Germinal center (tissue), 1 donor: ENCODE results near the gene MYORG.
"Not testable (repeated sequence)": the region's sequence is repeated elsewhere in the genome, so short reads cannot be mapped to it uniquely, and the experiment has no call there.

Experiments used
- DNase-seq: peaks from one replicate; pipeline ENCODE4 v3.0.0; 2012; ENCODE audit warnings: mixed read lengths, low spot score

The MYORG gene

DNA sequence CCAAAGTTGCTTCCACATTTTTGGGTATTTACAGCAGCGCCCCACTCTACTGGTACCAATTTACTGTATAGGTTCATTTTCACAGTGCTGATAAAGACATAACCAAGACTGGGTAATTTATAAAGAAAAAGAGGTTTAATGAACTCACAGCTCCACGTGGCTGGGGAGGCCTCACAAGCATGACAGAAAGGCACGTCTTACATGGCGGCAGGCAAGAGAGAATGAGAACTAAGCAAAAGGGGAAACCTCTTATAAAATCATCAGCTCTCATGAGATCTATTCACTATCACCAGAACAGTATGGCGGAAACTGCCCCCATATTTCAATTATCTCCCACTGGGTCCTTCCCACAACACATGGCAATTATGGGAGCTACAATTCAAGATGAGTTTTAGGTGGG is 7.9 kb downstream of the MYORG start:
- DNase-seq = not testable (repeated sequence)

DNA sequence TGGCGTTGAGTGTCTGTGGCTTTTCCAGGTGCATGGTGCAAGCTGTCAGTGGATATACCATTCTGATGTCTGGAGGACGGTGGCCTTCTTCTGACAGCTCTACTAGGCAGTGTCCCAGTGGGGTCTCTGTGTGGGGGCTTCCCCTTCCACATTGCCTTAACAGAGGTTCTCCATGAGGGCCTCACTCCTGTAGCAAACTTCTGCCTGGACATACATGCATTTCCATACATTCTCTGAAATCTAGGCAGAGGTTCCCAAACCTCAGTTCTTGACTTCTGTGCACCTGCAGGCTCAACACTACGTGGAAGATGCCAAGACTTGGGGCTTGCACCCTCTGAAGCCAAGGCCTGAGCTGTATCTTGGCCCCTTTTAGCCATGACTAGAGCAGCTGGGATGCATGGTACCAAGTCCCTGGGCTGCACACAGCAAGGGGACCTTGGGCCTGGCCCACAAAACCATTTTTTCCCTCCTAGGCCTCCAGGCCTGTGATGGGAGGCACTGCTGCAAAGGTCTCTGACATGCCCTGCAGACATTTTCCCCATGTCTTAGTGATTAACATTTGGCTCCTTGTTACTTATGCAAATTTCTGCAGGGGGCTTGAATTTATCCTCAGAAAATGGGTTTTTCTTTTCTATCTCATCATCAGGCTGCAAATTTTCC is 8.8 kb downstream of the MYORG start:
- not testable (repeated sequence) for DNase-seq

DNA sequence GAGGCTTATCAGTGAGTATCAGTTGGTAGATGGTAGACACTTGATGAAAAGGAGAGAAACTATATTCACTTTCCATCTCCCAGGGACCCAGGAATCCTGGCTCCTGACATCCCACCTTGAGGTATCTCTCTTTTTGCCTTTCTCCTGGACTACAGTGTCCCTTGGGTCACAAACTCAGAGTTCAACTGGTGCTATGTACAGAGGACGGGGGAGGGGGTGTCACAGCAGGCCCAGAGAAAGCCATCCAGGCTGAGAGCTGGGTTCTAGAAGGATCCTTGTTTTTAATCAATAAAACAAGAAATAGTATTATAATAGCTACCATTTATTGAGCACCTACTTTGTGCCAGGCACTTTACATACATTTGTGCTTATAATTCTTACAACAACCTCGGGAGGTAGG is 10.3 kb downstream of the MYORG start:
- DNase-seq = no peak

DNA sequence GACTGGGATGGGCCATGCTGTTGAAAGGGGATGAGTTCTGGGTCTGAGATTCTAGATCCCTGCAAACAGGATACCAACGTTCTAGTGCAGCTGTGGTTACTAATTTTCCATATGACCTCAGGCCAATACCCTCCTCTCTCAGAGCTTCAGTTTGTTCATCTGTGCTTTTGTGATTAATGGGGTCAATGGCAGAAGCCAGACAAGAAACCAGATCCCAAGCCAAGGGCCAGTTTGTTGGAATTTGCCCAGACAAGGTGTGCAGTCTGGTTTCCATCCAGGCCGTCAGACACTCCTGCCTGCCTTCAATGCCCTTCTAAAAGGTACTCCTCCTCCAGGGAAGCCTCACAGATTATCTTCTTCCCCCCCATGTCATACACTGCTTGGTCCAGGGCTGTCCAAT is 11.4 kb downstream of the MYORG start:
- no peak for DNase-seq

DNA sequence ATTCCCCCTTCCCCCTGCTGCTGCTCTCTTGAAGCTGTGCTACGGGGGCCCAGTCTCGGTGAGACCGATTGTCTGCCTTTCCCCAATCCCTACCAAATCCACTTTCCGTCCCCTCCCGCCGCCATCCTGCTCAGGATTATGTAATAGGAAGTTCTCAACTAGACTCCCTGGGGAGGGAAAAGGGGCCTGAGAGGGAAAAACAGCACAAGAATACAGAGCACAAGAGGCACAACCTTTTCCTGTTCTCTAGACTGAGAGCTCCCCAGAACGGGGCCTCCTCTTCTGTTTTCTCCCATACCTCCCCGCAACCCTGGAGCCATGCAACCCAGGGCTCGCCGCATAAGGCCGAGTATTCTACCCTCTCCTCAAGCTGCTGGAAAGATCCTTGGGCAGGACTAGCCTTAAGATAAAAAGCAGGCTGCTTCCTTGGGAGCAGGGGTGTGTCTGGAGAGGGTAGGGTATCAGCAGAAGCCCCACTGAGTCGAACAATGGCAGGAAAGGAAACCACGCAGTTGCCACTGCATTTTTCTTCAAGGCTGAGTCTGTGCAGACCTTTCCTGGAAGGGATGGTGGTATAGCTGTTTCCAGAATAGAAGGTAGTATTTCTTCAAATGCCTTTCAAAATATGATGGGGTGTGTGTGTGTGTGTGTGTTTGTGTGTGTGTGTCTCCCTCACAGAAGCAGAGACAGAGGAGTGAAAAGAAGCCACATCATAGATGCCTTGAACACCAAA is 12.9 kb downstream of the MYORG start:
- no peak for DNase-seq

DNA sequence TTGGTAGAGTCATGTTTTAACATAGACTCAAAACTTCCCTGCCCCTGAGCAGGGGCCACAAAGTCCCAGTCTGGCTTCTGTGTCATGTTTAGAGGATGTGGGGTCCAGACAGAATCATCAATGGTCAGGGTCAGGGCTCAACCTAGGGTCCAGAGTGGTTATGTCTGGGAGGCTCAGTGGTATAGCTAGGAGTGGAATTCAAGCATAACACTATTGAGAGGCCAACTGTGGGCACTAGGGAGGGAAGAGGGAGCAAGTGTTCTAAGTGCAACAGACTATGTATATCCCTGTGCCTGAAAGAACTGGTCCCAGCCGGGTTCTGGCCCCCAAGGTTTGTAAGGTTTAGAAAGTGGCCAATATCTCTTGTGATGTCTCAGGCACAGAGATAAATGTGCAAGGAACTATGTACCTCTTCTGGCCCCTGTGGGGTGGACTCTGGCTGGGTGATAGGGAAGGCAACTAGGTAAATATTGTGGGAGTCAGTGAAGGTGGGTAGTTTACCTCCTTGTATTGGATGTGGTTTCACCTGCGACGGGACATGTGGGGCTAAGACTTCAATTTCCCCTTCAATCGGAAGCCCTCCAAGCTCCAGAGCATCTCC is 14.0 kb downstream of the MYORG start:
- no peak for DNase-seq

DNA sequence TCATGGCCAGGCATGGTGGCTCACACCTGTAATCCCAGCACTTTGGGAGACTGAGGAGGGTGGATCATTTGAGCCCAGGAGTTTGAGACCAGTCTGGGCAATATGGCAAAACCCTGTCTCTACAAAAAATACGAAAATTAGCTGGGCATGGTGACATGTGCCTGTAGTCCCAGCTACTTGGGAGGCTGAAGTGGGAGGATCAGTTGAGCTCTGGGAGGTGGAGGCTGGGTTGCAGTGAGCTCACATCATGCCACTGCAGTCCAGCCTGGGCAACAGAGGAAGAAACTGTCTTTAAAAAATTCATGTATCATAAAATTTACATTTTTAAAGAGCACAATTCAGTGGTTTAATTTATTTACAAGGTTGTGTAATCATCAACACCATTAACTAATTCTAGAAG is 23.7 kb downstream of the MYORG start:
- DNase-seq = not testable (repeated sequence)

DNA sequence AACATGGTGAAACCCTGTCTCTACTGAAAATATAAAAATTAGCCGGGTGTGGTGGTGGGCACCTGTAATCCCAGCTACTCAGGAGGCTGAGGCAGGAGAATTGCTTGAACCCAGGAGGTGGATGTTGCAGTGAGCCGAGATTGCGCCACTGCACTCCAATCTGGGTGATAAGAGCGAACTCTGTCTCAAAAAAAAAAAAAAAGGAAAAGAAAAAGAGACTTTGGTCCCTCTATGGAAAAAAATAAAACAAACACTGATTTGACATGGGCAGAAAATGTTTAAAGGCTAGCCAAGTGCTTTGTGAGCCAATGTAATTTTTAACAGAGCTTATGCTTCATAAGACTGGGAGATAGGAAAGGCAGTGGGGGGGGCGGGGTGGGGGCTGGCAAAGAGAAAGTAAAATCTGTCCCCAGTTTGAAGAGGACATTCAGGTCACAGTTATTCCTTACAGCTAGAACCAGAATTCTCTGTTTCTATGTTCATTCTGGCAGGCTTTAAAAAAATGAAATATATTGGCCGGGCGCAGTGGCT is 24.5 kb downstream of the MYORG start:
- not testable (repeated sequence) for DNase-seq

DNA sequence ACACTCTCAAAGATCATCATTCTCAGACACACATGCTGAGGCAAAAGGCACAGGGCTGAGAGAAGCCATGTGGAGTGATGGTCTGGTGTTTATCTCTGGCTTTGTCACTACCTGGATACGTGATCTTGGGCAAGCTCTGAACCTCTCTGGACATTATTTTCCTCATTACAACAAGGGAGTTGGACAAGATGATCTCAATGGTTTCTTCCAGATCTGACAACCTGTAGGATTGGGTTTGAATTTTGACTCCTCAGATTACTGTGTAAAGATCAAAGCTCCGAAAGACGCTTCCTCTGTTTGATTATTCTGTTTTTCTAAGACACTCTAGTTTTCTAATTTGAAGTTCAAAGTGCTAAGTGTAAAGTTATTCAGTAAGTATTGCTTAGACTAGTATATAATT is 27.4 kb downstream of the MYORG start:
- DNase-seq = no peak

DNA sequence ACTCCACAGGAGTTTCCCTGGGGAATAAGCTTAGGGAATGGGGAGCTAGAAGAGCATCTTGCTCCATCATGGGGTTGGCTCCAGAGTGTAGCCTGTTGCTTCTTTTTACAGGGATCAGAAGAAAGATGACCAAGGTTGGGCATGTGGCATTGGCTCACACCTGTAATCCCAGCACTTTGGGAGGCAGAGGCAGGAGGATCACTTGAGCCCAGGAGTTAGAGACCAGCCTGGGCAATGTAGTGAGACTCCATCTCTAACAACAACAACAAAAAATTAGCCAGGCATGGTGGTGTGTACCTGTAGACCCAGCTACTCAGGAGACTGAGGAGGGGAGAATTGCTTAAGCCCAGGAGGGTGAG is 28.9 kb downstream of the MYORG start:
- no peak for DNase-seq

DNA sequence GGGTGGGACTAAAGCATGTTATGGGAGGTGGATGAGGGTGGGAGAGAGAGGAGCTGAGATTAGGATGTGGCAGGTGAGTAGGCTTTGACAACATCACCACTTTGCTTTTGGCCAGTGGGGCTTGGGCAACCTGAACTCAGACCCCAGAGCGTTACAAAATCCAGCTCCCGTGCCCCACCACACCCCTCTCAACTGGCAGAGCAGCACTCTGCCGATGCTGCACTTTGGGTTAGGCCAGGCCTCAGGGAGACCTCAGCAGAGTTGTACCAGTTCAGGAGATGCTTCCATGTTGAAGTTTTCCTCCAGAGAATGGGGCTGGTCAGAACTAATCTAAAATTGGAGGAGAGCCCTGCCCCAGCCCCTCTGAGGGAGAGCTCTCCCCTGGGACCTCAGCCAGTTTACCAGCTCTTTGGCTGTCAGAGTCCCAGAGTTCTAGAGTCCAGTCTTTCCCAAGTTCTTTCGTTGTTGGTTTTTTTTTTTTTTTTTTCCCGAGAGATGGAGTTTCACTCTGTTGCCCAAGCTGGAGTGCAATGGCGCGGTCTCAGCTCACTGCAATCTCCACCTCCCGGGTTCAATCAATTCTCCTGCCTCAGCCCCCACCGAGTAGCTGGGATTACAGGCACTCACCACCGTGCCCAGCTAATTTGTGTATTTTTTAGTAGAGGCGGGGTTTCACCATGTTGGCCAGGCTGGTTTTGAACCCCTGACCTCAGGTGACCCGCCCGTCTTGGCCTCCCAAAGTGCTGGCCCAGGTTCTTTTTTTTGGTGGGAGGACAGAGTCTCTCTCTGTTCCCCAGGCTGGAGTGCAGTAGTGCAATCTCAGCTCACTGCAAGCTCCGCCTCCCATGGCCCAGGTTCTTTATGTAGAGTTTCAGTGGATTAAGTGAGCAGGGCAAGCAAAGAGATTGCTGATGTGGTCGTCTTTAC is 29.6 kb downstream of the MYORG start:
- DNase-seq = no peak

DNA sequence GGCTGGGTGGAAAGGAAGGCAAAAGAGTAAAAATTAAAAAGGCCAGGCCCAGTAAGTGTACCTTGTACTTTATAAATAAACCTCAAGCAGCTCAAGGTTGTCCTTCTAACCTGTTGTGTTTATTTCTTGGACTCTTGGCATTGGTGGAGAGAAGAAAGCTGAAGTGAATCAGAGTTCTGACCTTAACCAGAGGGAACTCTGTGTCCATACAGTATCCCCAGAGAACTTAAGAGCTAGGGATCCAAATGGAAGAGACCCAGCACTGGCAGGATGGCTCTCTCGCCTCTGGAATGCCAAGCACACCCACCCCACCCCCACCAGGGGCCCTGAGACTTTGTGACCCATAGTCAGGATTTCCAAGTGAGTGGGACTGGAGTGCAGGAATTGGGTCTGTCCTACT is 33.1 kb downstream of the MYORG start:
- DNase-seq = no peak

DNA sequence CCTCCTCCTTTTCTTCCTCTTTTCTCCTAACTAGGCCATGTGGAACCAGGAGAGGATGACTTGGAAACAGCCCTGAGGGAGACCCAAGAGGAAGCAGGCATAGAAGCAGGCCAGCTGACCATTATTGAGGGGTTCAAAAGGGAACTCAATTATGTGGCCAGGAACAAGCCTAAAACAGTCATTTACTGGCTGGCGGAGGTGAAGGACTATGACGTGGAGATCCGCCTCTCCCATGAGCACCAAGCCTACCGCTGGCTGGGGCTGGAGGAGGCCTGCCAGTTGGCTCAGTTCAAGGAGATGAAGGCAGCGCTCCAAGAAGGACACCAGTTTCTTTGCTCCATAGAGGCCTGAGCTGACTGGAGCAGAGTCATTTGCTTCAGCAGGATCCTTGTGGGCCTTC is 33.6 kb downstream of the MYORG start:
- no peak for DNase-seq

DNA sequence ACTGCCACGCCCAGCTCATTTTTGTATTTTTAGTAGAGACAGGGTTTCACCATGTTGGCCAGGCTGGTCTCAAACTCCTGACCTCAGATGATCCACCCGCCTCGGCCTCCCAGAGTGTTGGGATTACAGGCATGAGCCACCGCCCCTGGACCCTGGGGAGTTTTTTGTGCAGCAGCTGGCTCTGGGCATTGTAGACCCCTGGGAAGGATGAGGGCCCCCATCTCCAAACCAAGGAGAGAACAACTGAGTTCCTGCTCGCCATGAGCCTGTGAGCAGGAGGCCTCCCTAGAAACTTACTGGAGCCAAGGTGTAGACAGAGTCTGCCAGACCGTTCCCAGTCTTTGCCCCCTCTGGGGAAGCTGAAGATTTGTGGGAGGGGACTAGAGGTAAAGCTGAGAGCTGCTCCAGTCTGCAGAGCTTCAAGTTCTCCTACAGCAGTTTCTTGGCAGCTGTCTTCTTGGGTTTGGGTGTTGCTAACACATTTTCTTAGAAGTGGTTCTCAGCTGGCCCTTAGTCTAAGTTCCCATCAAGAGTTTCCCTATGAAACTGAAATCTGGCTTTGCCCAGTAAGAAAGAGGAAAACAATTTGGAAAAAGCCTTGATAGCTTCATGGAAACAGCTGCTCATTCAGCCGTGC is 34.9 kb downstream of the MYORG start:
- DNase-seq = no peak

DNA sequence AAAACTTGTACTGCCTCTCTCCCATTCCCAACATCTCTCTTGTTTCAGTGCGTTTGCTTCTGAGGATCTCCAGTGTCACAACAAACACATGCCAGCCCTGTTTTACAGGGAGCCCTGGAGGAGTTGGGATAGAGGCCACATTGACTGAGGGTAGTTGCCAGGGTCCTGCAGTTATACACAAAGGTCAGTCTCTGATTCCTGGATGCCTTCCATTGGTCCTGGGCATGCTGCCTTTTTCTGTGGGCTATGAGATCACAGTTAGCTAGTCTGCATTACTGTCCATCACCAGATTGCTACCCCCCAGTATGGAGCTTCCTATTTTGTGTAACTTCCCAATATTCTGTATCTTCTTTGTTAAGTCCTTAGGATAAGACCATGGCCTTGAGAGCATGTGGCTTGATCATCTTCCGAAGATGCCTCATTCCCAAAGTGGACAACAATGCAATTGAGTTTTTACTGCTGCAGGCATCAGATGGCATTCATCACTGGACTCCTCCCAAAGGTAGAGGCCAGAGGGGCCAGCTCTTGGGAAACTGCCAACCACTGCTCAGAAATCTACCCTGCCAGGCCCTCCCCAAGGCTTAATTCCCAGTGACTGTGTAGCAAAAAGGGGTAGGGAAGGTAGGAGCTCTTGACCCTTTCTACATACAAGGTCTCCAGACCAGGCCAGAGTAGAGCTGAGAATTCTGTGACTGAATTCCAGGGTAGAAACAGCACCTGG is 37.9 kb downstream of the MYORG start:
- no peak for DNase-seq

DNA sequence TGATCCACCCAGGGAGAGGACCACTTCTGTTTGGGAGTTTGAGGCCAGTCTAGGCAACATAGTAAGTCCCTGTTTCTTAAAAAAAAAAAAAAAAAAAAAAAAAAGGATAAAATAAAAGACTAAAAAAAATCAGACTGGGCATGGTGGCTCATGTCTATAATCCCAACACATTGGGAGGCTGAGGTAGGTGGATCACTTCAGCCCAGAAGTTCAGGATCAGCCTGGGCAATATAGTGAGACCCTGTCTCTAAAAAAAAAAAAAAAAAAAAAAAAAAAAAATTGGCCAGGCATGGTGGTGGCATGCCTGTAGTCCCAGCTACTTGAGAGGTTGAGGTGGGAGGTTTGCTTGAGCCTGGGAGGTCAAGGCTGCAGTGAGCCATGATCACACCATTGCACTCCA is 38.6 kb downstream of the MYORG start:
- not testable (repeated sequence) for DNase-seq

DNA sequence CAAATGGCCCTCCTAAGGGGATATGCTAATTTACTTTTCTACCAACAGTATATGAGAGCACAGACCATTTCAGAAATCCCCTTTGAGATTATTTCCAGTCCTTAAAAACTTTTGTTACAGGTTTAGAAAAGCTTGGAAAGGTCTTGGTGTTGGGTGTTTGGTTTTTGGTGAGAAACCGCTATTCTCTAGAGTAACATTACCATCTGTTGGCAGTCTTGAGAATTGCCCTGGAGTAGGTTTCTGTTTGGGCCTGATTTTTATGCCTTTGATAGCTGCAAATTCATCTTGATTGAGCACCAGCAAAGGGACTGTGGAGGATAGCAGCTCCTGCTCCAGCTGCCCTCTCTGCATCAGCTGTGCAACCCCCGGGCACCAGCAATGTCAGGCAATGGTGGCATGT is 39.3 kb downstream of the MYORG start:
- DNase-seq = no peak

DNA sequence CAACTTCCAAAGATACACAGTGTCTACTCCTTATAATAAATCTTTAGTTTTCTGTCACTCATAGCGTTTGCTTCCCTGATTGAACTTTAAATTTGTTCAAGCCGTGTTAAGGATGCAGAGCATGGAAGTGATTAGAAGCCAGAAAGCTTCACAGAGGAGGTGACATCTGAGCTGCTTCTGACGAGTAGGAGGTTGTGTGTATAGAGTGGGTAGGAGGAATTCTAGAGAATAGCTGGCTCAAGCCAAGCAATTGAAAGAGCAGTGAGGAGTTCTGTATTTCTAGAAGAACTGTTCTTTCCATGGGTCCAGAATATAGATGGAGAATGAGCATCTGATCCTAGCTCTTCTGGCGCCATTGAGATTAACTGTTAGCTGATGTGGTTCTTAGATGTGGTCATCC is 41.3 kb downstream of the MYORG start:
- DNase-seq = no peak

DNA sequence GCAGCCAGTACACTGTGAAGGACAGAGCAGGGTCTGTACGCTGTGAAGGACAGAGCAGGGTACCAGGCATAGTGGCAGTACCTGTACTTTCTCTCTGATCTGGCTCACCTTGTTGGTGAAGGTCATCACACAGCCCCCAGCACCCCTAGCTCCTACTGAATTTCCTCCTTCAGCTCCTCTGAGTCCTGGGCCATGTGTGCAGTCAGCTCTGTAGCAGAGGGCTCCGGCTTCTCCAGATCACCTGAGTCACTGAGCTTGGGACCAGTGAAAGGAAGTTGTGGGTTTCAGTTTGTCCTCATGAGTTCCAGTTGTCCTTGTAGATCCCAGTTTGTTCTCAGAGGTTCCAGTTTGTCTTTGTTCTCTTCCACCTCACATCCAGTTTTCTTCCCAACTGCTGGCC is 41.8 kb downstream of the MYORG start:
- no peak for DNase-seq

DNA sequence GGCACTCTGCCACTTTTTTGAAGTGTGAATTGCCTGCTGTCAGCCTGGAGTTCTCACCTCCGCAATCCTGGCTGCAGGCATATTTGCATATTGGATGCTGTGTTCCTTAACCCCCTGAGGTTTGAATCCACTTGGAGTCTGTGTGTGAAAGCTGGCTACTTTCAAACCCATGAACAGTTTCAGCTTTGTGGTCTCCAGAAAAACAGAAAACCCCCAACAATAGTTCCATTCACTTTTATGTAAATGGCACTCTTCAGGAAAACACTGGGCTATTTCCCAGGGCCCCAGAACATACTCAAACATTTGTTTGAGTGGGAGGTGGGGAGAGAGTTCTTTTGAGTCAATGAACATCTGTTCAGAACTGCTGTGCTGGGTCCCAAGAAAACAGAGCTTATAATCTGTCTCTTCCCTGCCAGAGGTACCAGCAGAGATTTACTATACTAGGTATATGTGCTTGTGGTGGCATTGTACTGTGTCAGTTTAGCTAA is 42.3 kb downstream of the MYORG start:
- no peak for DNase-seq

DNA sequence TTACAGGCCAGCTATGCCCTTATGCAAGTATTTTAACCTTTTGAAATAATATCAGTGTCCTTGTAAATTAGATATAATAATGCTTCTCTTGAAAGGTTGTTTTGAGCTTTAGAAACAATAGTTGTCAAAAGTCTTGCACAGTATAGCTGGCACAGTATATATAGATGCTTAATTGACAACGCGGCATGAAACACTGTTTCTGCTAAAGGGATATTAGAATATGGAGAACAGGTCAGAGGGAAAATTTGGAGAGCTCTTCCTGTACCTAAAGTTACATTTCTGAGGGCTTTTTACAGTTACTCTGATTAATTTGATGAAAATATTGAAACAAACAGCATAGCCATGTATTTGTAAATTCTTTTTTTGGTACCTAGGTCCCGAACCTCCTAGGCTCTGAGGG is 42.9 kb downstream of the MYORG start:
- no peak for DNase-seq
